ENCODE data around the gene THBS3.

- TF ChIP-seq, protein P1, sequence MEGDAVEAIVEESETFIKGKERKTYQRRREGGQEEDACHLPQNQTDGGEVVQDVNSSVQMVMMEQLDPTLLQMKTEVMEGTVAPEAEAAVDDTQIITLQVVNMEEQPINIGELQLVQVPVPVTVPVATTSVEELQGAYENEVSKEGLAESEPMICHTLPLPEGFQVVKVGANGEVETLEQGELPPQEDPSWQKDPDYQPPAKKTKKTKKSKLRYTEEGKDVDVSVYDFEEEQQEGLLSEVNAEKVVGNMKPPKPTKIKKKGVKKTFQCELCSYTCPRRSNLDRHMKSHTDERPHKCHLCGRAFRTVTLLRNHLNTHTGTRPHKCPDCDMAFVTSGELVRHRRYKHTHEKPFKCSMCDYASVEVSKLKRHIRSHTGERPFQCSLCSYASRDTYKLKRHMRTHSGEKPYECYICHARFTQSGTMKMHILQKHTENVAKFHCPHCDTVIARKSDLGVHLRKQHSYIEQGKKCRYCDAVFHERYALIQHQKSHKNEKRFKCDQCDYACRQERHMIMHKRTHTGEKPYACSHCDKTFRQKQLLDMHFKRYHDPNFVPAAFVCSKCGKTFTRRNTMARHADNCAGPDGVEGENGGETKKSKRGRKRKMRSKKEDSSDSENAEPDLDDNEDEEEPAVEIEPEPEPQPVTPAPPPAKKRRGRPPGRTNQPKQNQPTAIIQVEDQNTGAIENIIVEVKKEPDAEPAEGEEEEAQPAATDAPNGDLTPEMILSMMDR (IDR thresholded peaks at IDR 0.05), result no peak
- no peak for TF ChIP-seq POLR2AphosphoS5 (IDR thresholded peaks at IDR 0.05)
These were observed 12.2 kb downstream of the THBS3 start for GRCh38 chr1:155195201-155196102.
